ENCODE data around the gene LRRC42.

LRRC42 gene

DNA sequence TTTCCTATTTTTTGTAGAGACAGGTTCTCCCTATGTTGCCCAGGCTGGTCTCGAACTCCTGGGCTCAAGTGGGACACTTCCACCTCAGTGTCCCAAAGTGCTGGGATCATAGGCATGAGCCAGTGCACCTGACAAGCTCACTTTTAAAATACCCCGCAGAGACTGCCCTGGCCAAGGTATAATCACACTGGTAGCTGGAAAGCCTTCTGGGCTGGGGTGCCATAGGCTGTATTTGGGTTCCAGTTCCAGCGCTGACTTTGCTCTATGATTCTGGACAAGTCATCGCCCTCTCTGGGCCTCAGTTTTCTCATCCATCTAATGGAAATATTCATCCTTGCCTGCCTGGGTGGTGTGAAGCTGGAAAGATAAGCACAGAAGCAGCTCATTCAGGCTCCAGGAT is 61.5 kb downstream of the LRRC42 start:
- DNase-seq, result no peak

DNA sequence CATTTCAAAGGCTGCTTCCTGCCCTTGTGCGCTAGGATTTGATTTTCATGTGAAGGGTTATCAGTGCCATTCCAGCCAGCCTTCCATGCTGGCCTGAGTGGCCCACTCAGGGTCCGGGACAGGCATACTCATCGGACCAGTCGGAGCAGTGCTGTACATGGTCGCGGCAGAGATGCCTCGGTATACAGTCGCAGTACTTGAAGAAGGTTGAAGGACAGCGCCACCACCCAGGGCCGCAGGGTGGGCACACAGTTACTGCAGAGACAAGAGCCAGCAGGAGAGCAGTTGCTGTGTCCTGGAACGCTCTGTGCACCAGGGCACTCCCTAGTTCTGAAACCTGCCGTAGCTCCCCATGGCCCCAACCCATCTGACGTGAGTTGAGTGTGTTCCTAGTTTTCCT is 62.7 kb downstream of the LRRC42 start:
- DNase-seq, result no peak

DNA sequence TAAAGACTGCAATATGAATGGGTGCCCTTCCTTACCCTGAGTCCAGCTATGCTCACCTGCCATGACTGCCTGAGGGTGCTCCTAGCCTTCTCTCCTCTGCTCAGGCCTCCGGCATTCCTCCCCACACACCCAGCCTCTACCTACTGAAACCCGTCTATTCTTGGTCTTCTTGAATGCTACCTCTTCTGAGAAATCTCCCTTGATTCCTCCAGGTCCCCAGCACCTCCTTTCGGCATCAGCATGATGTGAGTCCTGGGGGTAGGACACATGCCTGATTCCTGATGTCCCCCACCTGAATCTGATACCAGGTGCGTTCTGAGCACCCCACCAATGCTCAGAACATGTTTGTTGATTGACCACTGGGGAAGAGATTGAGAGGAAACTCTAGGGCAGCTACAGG is 63.3 kb downstream of the LRRC42 start:
- DNase-seq, result no peak

DNA sequence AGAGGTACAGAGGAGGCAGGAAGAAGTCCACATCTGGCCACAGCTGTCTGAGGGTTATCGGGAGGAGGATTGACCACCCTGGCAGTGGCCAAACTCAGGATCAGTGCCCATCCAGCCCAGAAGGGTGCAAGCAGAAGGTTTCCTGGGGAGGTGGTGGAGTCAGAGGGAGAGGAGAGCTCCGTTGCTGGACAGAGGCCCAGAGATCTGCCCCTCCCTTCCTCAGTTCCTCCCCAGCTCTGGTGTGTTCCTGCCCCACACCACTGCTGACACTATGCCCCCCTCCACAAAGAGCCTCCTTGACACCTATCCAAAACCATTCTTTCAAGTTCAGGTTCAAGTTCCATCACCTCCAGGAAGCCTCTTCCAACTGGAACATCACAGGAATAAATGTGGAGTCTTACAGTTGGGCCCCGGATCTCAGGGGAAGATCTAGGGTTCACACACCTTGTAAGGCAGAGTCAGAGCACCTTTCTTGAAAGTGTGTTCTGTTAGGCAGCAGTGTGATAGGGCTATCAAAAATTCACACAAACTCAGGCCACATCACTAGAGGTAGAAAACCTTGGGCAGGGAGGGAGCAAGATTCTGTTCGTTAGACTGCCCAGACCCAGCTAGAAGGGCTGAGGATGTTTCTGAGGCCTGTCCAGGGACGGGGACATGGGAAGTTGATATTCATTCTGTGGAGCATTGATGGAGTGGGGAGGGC is 64.4 kb downstream of the LRRC42 start:
- DNase-seq, result no peak

DNA sequence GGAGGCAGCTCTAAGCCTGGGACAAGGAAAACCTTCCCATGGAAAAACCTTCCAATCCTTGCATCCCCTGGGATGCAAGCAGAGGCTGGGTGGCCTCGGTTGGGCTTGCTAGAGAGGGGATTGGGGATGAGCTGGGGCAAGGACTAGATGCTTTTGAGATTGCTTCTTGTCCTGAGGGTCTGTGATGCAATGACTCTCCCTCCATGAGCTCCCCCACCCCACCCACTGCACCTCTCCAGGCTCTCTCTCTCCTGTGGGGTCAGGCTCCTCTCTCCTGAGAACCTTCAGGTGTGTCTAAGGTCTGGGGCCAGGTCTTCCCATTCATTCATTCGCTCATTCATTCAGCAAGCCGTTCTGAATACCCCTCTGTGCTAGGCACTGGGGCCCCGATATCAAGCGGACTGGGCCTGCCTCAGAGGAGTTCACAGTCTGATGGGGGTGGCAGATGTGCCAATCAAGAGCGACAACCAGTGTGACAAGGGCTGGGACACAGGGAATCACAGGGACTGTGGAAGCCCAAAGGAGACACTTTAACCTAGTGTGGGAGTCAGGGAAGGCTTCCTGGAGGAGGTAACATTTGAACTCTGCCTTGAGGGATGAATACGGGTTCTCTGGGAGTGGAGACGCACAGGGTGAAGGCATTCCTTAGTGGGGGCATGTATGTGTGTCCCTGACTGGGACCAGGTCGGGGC is 65.3 kb downstream of the LRRC42 start:
- no peak for DNase-seq

DNA sequence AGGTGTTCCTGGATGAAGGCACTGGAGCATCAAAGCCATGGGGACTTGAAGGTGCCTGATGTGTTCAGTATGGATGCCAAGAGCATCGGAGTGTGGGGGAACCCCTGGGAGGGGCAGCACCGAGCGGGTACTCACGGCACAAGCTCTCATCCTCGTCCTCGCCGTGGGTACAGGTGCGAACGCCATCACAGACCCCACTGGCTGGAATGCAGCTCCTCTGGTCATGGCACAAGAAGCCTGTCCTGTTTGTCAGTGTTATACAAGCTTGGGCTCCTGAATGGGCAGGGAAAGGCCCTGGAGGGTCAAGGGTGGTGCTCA is 65.8 kb downstream of the LRRC42 start:
- DNase-seq, result no peak

DNA sequence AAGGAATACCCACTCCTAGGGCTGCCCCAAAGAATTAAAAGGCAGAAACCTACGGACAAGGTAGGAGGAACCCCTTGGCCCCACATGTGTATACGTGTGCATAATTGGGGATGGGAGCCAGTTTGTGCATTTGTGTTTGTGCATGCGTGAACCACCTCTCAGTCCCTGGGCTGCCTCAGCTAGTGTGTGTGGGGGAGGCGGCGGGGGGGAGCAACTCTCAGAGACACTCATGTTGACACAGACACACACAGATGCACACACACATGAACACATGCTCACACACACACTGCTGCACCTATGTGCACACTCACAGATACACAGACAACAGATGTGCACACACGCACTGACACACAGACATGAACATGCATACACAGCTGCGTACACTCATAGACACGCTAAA is 66.7 kb downstream of the LRRC42 start:
- DNase-seq, result no peak

DNA sequence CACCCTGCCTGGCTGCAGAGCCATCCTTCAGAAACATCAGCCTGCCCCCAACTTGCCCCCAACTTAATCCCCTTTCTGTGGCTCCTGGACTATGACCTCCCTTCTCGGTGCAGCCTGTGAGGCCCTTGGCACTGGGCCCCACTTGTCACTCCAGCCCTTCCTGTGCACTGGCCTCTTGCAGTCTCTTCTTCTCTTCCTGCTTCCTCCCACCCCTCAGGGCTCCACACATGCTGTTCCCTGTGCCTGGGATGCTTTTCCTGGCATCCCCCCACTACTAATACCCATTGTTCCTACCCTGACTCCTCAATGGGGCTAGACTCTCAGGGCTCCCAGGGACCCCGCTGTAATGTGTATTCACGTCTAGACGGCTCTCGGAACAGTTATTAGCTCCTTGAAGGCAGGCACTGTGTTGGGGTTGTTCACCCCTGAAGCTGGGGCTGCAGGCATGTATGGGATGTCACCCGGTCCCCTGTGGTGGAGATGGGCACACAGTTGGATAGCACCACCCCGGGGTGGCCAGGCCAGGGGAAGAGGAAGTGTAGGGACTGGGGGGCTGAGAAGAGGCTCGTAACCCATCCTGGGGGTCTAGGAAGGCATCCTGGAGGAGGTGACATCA is 67.4 kb downstream of the LRRC42 start:
- no peak for DNase-seq

DNA sequence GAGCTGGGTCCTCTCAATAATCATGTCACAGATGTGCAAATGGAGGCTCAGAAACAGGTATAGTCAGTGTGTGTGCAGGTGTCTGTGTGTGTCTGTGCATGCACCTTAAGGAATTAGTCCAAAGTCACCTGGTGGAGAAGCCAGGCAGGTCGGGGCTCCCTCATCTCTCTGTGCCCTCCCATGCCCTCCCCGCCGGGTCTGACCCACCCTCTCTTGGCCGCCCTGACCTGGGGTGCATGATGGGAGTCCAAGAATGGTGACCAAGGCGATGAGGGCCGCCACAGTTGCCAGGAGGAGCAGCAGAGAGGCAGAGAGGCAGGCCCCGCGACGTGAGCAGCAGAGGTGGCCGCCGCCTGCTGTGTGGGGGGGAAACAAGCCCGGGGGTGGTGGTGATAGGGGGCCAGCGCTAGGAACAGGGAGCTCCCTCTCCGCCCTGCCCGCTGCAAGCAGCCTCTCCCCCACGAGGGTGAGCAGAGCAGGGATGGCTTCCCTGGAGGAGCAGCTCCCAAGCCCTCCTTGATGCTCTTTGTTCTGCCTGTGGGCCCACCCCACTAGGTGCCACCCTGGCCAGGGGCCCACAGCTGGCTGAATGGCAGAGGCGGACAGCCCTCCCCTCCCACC is 68.0 kb downstream of the LRRC42 start:
- no peak for DNase-seq

DNA sequence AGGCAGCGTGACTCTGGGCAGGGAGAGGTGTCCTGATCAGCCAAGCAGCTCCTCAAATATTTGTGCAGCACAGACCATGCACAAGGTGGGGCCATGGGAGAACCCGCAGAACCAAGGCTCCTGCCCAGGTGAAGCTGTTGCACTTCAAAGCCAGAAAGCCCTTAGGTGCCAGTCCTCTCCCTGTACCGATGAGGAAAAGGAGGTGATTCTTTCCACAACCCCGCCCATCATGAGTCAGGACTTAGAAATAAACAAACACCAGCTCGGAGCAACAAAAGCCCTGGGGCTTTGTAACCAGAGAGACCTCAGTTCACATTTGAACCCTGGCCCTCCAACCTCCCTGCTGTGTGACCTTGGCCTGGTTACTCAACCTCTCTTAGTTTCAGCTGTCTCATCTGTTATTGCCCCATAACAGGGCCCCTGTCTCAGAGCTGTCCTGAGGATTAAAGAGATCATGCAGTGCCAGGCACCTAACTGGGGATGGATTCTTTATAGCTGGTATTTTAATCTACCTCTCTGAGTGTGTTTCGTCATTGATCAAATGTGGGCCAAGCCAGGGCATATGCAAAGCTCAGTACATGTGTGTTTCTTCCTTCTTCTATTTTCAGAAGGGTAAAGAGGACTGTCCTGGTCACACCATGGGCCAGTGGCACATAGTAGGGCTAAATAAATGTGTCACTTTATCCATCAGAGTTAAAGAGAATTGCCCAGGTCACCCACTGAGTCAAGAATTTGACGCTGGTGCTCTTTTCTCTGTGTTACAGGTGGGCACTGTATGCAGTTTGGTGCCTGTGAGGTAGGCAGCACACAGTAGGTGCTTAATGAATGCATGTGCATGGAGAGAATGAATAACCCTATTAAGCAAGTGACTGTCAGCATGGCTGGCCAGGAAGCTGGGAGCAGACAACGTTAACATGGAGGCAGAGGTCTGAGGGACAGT is 70.5 kb downstream of the LRRC42 start:
- no peak for DNase-seq

Measured in effector CD8-positive, alpha-beta T cell (primary cell).